Activated gamma-delta T cell (primary cell): ENCODE measurements around the gene ZIC1.

Source experiments
- DNase-seq: peaks from one replicate; lab custom pipeline; 2025; lab: John Stamatoyannopoulos, UW

The ZIC1 gene

GRCh38 chr3:147422601-147423536 is 13.7 kb downstream of the ZIC1 start:
- DNase-seq = no peak

- DNase-seq = no peak
Measured at GRCh38 chr3:147423537-147423797, 14.3 kb downstream of the ZIC1 start.

DNA sequence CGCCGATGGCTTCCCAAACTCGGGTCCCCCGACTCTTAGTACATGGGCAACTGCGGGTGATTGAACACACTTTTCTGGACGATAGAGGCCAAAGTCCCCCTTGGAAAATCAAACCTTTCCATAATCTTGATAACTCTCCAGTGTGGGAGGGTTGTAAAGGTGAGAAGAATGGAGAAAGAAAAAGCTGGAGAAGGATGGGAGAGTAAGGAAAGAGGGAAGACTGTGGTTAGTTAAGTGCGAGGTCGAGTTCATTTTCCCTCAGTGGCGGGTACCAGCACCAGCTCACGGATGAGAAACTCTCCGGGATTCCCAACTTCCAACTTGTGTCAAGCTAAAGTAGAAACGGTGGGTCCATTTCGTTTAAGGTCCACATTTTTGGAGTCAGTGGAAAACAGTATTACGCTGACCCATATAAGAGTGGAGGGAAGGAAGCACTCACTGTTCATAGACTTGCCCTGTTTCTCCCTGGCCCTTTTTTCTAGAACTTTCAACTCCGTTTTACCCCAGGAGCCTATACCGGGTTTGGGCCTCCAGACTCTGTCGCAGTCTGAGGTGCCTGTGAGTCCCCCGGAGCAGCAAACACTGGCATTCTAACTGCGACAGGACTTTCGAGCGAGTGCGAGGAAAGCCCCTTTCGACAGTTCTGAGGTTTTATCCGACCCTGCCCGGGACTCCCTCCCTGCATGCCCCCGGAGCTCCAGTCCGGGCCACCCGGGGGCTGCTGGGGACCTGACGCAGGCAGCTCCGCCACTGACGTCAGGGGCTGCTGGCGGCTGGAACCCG is 14.8 kb downstream of the ZIC1 start:
- no peak for DNase-seq

GRCh38 chr3:147424581-147425387 is 15.6 kb downstream of the ZIC1 start:
- DNase-seq = no peak

DNA sequence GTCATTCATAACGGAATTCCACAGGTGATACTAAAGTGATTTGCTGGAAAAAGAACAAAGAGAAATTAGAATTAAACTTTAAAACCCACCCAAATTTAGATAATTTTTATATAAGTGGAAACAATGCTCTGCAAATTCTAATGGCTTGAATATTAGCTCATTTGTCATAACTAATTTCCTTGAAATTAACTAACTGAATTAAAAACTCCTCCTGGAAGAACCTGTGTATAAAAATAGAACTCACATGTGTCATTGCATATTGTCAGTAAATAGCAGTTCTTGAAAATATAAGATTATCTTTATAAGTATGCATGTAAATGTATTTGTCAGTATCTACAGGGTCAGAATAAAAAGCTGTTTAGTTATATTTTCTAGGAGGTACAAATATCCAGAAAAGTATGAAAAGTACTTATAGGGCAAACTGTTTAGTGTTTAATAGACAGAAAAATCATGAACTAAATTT is 16.3 kb downstream of the ZIC1 start:
- DNase-seq = no peak

DNA sequence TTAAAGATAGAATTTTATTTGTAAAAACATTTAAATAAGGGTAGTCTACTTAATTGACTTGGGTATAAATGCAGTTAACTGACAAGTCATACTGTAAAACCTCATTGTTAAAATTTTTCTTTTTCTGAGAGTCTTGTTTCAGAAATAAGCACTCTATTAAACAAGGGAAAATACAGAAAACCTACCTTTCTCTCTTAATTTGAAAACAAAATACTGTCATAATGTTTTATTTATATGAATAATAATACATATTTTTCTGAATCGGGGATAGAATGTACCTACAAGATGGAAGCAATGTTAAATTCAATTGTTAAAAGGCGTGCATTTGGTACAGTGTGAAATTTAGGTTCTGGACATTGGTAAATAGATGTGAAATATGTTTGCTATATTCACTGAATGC is 17.8 kb downstream of the ZIC1 start:
- DNase-seq = no peak

- DNase-seq = no peak
Measured at GRCh38 chr3:147427746-147428145, 18.6 kb downstream of the ZIC1 start.

- DNase-seq = no peak
Measured at GRCh38 chr3:147428326-147428725, 19.2 kb downstream of the ZIC1 start.

DNA sequence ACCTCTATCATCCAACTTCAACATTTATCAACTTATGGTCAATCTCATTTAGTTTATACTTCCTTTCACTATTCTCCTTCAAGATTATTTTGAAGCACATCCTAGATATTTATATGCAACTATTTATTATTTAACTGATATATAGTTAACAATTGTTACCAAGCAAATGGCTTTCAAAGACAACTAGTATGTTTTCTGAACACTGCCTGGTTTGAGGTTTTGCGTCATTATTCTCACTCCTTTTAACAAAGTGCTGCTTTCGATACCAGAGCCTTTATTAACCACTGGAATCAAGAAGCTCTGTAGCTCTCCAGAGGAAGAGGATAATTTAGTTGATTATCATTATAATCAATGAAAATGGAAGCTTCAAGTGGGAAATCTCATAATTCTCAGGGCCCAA is 19.6 kb downstream of the ZIC1 start:
- DNase-seq = no peak

DNA sequence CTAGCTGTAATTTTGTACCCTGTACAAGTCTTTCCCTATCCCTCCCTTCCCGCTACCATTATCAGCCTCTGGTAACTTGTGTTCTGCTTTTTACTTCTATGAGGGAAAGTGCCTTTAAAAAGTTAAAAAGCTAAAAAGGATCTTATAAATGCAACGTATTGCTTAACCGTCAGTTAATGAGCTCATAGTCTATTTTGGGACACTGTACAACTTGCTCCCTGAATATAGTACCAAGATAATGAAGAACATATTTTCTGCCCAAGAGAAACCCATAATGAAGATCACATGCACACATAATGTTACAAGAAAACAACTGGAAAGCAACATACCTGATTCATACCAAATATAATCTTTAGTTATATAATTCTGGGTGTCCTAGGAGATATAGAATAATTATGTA is 22.6 kb downstream of the ZIC1 start:
- no peak for DNase-seq

- no peak for DNase-seq
Measured at GRCh38 chr3:147447224-147447623, 38.1 kb downstream of the ZIC1 start.

- no peak for DNase-seq
Measured at GRCh38 chr3:147449669-147450068, 40.5 kb downstream of the ZIC1 start.

- DNase-seq = no peak
Measured at GRCh38 chr3:147458995-147459704, 50.0 kb downstream of the ZIC1 start.

GRCh38 chr3:147462856-147463255 is 53.7 kb downstream of the ZIC1 start:
- no peak for DNase-seq
